Measurements from ENCODE around the gene VSTM5.

DNA sequence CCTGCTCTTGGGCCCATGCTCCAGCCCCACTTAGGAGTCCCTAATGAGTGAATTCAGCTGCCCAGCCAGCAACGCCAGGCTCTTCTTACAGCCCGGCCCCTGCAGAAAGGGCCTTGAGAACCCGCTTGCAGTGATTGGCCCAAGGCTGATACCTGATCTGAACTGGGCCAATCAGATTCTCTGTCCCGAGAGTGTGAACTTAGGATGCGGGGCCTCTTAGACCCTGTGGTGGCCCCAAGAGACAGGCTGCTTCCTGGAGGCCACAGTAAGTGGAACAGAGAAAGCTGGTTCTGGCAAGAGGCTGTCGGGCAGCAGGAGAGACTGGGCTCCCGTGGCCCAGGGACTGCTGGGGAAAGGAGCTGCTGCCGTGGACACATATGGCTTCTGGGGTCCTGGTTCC, 11.5 kb downstream of the VSTM5 start:
- TF ChIP-seq, protein P1, sequence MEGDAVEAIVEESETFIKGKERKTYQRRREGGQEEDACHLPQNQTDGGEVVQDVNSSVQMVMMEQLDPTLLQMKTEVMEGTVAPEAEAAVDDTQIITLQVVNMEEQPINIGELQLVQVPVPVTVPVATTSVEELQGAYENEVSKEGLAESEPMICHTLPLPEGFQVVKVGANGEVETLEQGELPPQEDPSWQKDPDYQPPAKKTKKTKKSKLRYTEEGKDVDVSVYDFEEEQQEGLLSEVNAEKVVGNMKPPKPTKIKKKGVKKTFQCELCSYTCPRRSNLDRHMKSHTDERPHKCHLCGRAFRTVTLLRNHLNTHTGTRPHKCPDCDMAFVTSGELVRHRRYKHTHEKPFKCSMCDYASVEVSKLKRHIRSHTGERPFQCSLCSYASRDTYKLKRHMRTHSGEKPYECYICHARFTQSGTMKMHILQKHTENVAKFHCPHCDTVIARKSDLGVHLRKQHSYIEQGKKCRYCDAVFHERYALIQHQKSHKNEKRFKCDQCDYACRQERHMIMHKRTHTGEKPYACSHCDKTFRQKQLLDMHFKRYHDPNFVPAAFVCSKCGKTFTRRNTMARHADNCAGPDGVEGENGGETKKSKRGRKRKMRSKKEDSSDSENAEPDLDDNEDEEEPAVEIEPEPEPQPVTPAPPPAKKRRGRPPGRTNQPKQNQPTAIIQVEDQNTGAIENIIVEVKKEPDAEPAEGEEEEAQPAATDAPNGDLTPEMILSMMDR (IDR thresholded peaks at IDR 0.05), result no peak
- TF ChIP-seq POLR2A (IDR thresholded peaks at IDR 0.05) (no peak), POLR2AphosphoS5 (IDR thresholded peaks at IDR 0.05) (no peak)
